SK-N-MC (cell line): ENCODE measurements around the gene RTN4RL1.

Source experiments
- EZH2 ChIP-seq: fragments of 200-600 bp; sonication (generic); IDR thresholded peaks from one replicate; pipeline ENCODE4 v1.6.1; 2017; ENCODE audit warnings: antibody characterized with exemption
- POLR2AphosphoS5 ChIP-seq: IDR thresholded peaks from 2 replicates; pipeline ENCODE4 v1.6.1; 2012; ENCODE audit warnings: mild to moderate bottlenecking, low read depth, low read length, borderline replicate concordance

DNA sequence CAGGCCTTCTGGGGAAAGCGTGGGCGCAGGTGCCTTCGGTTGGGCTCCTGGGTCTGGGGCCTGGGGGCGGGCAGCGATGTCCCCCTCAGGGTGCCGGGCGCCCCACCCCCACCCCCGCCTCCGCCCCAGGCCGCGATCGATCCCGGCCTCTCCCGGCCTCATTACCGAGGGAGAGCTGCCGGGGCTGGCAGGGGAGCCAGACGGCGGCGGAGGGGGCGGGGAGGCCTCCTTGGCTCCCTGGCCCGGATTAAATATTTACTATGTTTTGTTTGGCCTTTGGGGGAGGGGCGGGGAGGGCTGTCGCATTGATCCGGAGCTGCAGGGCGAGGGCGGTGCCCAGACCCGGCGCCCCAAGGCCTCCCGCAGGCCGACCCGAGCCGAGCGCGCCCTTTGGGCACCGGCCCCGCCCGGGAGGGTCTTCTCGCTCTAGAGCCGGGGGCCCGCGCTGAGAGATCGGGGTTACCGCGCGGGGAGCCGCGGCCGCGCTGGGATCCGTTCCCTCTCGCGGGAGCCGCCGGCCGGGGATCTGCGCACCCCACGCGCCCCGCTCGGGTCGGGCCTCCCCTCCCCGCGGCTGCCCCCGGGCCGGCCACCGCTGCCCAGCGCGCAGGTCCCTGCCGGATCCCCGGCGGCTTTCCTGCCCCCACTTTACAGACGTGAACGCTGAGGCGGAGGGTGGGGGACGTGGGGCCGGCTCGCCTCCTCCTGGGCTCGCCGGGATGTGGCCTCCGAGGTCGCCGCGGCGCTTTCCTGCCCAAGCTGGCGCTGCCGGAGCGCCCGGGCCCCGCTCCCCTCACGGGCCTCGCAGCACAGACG, 27.0 kb downstream of the RTN4RL1 start:
- TF ChIP-seq POLR2AphosphoS5: no peak
- no peak for TF ChIP-seq EZH2
